Gastroesophageal sphincter (tissue), 3 donors: ENCODE measurements around the gene RAB19.

Source experiments
- CTCF ChIP-seq, 4 experiments: fragments of 200-600 bp in 2 of 4; fragments of 450-650 bp in 2 of 4; sonication (generic) in 1 of 4; IDR thresholded peaks; one replicate each; pipeline ENCODE4 v1.5.1; 2017 to 2019; ENCODE audit warnings: antibody characterized with exemption in 4 of 4, mild to moderate bottlenecking in 2 of 4, moderate library complexity in 2 of 4
- POLR2A ChIP-seq, 2 donors: fragments of 450-650 bp; IDR thresholded peaks; one replicate each; pipeline ENCODE4 v1.6.1; 2017; ENCODE audit warnings: antibody characterized with exemption in 2 of 2, mild to moderate bottlenecking in 2 of 2, moderate library complexity in 1 of 2
- POLR2AphosphoS5 ChIP-seq: sonication (generic); formaldehyde crosslinking; IDR thresholded peaks from one replicate; pipeline ENCODE4 v1.6.1; 2017; ENCODE audit warnings: antibody characterized with exemption

DNA sequence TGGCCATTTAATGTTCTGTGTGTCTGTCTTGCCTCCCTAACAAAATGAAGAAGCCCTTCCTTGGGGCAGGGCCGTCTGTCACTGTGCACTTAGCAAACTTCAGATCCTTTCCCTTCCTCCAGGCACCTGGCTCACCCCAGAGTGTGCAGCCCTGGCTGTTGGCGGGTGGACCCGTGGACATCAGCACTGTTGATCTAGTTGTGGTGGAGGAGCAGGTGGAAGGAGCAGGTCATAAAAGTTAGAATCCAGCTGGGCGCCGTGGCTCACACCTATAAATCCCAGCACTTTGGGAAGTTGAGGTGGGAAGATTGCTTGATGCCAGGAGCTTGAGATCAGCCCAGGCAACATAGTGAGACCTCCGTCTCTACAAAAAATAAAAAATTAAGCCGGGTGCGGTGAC lies 12.7 kb downstream of the RAB19 start:
- no peak for TF ChIP-seq POLR2A (IDR thresholded peaks at IDR 0.05)
- TF ChIP-seq POLR2AphosphoS5: no peak
- TF ChIP-seq CTCF (IDR thresholded peaks at IDR 0.05): no peak
